HCT116 (cell line): ENCODE results near the gene TNRC18.

Experiments used
- CTCF ChIP-seq, 3 experiments: fragments of 200-600 bp in 1 of 3; sonication (generic) in 1 of 3; IDR thresholded peaks in 2 of 3; conservative IDR thresholded peaks in 1 of 3; 2 replicates each; pipeline ENCODE4 v1.5.1; 2012 to 2017; ENCODE audit warnings: low read depth in 2 of 3, low read length in 2 of 3, antibody characterized with exemption in 1 of 3, borderline replicate concordance in 1 of 3, control low read depth in 1 of 3, mild to moderate bottlenecking in 1 of 3, mixed read lengths in 1 of 3, mixed run types in 1 of 3, moderate library complexity in 1 of 3; ENCODE audit not compliant: insufficient read depth in 1 of 3
- EZH2 ChIP-seq: fragments of 200-600 bp; sonication (generic); IDR thresholded peaks from 2 replicates; pipeline ENCODE4 v1.6.1; 2017; ENCODE audit warnings: antibody characterized with exemption, mixed run types
- FOSL1 ChIP-seq: IDR thresholded peaks from 2 replicates; pipeline ENCODE4 v1.6.1; 2012; ENCODE audit warnings: low read depth
- JUND ChIP-seq: IDR thresholded peaks from 2 replicates; pipeline ENCODE4 v1.6.1; 2012
- POLR2A ChIP-seq: IDR thresholded peaks from 2 replicates; pipeline ENCODE4 v1.7.0; 2011; ENCODE audit warnings: borderline replicate concordance; ENCODE audit not compliant: insufficient read depth, insufficient read length; ENCODE audit errors: extremely low read depth
- POLR2AphosphoS5 ChIP-seq: IDR thresholded peaks from 2 replicates; pipeline ENCODE4 v1.6.1; 2011; ENCODE audit warnings: mild to moderate bottlenecking, low read depth, low read length, moderate library complexity
- REST ChIP-seq: IDR thresholded peaks from 2 replicates; pipeline ENCODE4 v1.6.1; 2012; ENCODE audit warnings: low read depth
- SIN3A ChIP-seq: IDR thresholded peaks from 2 replicates; pipeline ENCODE4 v1.6.1; 2012; ENCODE audit warnings: low read depth
- TF ChIP-seq, protein P1 (sequence below): IDR thresholded peaks from 2 replicates; pipeline ENCODE4 v1.6.1; 2012

GRCh38 chr7:5283421-5284303, 140.0 kb downstream of the TNRC18 start:
- TF ChIP-seq CTCF (IDR thresholded peaks at IDR 0.05 in 2 of 3, conservative IDR thresholded peaks at IDR 0.05 in 1 of 3; ENCODE audit: borderline replicate concordance in 1 of 3, insufficient read depth in 1 of 3, low read depth in 2 of 3, low read length in 2 of 3) (no peak), POLR2AphosphoS5 (no peak), JUND (no peak), POLR2A (no peak), EZH2 (no peak), REST (no peak), SIN3A (no peak), FOSL1 (no peak)
- TF ChIP-seq, protein P1, sequence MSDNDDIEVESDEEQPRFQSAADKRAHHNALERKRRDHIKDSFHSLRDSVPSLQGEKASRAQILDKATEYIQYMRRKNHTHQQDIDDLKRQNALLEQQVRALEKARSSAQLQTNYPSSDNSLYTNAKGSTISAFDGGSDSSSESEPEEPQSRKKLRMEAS: no peak
